NCI-H526 treated with DMSO at 0.1 percent for 48 hours (cell line): ENCODE measurements around the gene EPN3.

Experiments
- DNase-seq: peaks from one replicate; lab custom pipeline; 2025; lab: John Stamatoyannopoulos, UW

Gene EPN3

DNA sequence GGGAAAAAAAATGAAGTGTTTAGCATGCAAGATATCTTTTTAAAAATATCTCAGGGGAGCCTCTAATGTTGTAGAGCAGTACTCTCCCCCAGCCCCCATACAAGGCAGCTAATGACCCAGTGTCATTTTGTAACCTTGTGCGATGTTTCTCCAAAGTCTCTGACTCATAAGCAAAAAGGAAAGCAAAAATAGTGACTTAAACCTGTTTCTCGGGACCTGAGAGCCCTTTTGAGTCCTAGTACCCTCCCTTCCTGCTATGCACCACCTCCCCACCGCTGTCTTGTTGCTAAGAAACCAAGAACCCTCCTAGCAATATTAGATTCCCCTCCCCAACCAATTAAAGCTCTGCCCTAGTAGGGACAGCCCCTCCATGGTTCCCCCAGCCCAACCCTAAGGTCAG lies 21.5 kb upstream of the EPN3 start:
- DNase-seq, result no peak

DNA sequence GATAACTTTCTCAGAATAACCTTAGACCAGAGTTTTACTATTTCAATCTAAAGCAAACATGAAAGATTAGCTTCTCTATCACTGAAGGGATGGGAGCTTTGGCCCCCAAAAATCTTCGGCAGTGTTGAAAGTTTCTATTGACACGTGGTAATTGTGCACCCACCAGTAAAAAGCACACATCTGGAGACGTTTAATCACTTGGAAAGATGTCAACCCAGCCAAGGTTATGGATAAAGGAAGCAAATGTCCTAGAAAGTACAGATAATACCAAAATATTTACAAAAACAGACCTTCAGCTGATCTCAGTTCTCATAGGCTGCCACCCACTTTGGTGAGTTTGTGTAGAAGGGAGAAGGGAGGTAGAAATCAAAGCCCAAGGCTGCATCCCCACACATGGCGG lies 19.0 kb upstream of the EPN3 start:
- DNase-seq, result no peak

DNA sequence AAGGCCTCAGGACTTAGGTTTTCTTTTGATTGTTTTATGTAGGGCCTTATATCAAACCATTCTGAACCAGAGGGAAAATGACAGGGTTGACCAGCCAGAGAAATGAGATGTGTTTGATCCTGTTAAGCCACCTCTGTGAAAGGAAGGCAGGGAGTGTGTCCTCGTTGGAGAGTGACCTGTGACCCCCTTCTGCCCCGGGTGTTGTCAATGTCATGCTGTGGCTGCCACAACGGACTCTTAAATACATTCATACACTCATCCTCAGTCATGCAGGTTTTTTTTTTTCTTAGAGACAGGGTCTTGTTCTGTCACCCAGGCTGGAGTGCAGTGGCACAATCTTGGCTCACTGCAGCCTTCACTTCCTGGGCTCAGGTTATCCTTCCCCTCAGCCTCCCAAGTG lies 18.1 kb upstream of the EPN3 start:
- no peak for DNase-seq

DNA sequence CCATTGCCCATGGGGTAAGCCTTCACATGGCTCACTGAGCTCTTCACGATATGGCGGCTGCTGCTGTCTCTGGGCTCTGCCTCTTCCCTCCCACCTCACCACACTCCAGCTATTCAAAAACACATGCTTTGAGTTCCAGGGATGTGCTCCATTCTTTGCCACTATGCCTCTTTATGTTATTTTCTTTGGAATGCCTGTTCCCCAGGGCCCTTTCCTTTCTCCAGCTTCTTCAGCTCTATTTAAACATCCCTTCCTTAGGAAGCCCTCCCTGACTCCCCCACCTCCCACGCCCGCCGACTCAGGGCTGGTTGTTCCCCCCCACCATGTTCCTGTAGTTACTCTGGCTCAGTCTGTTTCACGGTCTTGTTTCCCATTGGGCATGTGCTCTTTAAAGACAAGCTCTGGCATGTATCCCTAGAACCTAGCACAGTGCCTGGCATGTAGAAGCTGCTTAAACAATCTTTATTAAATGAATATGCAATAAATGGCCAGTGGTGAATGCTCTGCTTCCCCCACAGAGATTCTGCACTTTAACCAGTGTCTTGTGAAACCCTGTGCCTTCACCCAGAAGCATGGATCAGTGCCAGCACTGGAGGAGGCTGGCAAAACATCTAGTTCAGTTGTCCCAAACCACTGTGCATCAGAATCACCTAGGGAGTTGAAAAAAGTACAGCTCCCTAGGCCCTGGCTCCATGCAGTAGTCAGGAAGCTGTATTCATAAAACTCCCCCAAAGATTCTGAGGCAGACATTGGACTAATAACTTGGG lies 17.4 kb upstream of the EPN3 start:
- DNase-seq, result no peak

DNA sequence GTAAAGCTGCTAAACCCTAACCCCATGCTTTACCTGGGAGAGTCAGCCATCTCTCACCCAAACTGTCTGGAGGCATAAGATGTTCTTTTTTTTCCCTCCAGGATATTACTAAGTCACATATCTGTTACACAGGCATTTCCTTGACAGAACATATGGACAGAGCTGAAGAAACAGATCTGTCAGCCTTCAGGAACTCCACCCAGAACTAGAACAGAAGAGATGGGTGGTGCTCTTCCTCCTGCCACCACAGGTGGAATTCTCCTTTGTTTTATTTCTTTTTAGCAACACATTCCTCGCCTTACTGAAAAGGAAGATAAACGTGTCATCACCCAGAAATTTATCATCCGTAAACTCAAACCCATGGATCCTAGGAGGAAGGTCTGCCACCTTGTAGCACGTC lies 15.5 kb upstream of the EPN3 start:
- DNase-seq, result no peak

DNA sequence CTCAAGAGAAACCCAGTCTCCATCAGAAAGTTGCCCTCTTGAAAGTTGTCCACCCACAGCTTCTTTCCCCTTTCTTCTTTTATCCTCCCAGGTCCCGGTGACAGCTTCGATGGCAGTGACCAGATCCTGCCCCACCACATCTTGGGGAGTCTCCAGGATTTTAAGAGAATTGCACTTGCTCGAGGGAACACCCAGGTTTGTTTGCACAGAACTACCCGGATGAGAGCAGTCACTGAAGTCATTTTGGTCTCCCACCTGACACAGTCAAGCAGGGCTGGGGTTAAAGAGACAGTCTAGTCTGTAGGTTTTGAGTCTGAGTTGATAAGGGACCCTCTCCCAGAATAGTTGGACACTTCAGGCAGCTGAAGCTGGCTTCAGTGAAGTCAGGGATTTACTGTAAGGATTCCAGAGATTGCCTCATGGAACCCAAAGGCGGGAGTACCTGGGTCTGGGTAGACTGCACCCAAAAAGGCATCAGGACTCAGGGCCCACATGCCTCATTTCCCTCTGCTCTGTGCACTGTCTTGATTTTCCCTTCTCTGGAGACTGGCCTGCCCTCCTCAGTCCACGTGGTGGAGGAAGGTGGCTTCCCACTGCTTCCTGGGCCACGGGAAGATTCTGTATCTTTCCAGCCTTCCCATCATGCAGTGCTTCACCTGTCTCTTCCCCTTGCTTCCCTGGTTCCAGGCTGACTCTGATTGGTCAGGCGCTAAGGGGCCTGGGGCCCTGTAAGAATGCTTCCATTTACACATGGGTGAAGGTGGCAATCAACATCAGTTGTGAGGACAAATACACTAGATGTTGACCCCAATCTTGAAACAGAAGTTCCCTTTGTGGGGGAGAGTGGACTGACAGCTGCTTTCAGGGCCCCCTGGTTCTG lies 14.8 kb upstream of the EPN3 start:
- DNase-seq, result no peak

DNA sequence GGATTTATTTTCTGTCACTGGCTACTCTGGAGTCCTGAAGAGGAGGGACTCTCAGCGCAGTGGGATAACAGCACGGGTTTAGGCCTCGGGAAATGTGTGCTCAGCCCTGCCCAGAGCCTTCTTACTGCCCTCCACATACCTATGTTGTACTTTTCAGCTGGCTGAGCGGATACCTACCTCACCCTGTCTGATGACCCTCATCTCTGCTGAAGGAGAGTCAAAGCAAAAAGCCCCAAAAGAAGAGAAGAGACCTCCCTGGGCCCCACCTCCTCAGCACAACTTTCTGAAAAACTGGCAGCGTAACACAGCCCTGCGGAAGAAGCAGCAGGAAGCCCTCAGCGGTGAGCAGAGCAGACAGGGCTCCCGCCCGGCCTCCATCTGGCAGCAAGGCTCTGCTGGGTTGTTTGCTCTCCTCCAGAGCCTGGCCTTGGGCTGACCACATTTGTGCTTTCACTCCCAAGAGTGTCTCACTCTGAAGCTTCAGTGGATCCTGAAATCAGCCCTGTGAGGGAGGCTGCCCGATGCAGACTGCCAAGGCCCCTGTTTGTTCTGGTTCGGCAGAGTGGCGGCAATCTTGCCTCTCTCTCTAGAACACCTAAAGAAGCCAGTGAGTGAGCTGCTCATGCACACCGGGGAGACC lies 14.0 kb upstream of the EPN3 start:
- no peak for DNase-seq

DNA sequence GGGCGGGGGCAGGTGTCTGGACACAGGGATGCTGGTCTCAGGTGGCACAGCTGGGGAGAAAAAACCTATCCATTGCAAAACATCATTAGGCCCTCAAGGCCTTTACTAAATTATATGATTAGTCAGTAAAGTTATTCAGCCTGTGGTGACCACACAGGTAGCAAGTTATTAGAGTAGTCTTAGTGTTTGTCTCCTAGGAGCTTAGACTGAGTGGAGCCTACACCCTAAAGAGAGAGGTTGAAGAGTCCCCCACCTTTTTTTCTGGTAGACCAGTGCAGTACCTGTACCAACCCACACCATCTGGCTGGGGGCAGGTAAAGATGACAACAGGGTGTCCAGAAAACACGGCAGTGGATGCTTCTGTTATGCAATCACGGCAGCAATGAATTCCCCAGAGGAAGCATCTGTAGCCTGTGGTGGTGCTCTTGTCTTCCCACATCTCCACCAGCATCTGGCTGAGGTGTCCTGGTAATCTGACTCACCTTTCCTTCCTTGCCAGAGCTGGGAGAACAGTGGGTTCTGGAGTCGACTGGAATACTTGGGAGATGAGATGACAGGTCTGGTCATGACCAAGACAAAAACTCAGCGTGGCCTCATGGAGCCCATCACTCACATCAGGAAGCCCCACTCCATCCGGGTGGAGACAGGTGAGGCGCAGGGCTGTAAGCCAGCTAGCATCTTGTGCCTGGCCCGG lies 13.2 kb upstream of the EPN3 start:
- DNase-seq, result no peak

DNA sequence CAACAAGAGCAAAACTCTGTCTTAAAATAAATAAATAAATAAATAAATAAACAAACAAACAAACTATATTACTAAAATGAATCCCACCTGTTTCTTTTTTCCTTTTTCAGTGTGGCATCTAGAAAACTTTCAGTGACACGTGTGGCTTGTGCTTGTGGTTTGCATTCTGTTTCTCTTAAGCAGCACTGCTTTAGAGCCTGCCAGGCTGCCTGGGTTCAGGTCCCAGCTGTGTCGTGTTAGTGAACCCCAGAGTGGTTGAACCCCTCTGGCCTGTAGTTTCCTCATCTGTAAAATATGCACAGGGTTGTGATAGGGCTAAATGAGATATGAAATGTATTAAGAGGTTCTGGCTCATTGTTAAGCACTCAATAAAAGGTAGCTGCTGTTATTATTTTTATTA lies 12.1 kb upstream of the EPN3 start:
- no peak for DNase-seq

DNA sequence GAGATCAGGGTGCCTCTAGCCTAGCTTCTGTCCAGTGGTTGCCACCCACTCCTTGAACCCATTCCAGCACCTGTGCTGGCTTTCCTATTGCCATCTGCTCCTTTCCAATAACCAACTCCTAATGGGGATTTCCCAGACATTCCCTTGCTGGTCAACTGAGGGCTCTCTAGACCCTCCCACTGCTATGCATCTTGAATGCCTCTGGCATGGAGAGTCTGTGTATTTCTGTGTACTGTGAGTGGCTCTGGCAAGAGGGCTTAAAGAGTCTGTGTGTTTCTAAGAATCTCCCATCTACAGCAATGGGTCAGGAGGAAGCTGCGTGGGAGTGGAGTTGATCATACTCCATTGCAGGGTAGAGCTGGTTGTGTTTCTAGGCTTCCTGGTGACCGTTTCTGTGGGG lies 11.0 kb upstream of the EPN3 start:
- no peak for DNase-seq

DNA sequence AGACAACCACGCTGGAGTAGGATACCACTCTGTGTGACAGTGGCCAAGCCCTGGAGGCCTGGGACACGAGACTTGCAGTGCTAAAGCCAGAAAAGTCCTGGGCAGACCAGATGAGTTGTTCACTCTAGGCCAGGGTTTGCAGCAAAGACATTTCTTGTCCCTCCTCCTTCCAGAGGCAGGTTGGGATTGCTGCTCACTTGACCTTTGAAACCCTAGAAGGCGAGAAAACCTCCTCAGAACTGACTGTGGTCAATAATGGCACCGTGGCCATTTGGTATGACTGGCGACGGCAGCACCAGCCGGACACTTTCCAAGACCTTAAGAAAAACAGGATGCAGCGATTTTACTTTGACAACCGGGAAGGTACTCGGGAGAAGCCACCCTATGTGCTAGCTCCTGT lies 9.8 kb upstream of the EPN3 start:
- DNase-seq, result no peak

DNA sequence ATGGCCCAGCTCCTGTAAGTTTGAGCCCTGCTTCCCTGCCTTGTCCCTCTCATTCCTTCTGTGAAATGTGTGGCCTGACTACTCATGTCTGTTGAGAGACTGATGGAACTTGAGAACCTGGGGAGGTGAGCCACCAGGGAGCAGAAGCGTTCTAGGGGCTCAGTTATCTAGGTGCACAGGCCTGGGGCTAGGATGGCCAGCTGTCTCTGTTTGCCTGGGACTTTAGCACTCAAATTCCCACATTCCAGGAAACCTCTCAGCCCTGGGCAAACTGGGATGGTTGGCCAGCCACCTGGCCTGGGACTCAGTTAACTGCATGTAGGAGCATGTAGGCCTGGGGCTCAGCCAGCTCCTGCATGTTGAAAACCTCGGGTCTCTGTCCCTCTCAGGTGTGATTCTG lies 9.3 kb upstream of the EPN3 start:
- DNase-seq, result no peak

DNA sequence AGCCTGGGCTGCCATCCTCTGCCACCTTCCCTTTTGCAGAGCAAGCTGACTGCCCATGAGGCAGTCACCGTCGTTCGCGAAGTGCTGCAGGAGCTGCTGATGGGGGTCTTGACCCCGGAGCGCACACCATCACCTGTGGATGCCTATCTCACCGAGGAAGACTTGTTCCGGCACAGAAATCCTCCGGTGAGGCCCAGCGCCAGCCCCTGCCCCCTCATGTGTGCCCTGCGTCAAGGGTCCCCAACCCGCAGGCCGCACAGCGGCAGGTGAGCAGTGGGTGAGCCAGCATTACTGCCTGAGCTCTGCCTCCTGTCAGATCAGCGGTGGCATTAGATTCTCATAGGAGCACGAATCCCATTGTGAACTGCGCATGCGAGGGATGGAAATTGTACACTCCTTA lies 7.7 kb upstream of the EPN3 start:
- no peak for DNase-seq

DNA sequence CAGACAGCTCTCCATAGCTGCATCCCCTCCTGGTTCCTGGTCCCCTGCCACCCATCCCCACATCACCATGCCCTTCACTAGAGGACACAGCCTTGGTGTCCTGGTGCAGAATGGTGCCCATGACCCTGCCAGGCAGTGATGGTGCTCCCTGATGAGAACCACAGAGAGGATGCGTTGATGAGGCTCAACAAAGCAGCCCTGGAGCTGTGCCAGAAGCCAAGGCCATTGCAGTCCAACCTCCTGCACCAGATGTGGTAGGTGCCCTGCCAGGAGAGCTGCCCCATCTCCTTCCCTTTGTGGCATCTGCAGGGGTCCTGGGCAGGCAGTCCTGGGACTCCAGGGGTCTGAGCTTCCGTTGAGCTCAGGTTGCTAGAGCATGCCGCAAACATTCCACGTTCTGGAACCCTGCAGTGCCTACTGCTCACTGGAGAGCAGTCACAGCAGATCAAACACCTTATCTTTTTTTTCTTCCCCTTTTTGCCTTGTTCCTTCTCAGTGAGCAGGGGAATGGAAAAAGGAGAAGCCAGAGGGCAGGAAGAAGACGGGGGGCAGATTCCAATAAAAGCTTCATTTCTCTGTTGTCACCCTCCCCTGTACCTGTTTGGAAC lies 5.3 kb upstream of the EPN3 start:
- no peak for DNase-seq

DNA sequence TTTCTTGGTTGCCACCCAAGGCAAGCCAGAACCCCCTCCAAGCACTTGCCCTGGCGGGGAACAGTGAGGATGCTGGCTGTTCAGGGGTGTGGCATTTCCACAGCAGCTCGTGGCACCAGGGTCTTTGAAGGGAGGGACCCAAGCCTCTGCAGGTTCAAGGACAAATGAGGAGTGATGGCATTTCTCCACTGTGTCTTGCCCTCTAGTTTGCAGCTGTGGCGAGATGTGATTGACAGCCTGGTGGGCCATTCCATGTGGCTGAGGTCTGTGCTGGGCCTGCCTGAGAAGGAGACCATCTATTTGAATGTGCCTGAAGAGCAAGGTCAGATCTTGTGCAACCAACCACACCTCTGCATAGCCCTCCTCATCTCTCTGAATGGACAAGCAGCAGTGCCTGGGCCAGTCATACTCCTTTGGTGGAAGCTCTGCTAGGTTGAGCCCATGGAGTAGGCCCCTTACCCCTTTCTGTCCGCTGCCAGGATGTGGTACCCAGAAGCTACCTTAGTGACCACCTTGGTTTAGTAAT lies 4.5 kb upstream of the EPN3 start:
- DNase-seq, result no peak

DNA sequence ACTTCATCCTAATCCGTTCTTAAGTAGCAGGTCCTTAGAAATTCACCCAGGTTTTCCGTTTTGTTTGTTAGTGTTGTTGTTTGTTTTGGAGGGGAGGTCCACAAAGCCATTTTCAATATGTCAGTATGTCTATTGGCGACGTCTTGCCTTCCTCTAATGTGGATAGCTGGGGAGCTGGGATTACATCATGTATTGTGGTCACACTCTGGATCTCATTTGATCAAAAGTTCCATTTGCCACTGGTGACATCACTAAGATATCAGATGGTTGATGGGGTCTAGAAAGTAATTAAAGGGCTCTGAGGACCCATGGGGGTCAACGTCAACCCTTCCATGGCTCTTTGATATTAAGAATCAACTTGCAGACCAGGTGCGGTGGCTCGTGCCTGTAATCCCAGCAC lies 2.7 kb upstream of the EPN3 start:
- DNase-seq, result no peak

DNA sequence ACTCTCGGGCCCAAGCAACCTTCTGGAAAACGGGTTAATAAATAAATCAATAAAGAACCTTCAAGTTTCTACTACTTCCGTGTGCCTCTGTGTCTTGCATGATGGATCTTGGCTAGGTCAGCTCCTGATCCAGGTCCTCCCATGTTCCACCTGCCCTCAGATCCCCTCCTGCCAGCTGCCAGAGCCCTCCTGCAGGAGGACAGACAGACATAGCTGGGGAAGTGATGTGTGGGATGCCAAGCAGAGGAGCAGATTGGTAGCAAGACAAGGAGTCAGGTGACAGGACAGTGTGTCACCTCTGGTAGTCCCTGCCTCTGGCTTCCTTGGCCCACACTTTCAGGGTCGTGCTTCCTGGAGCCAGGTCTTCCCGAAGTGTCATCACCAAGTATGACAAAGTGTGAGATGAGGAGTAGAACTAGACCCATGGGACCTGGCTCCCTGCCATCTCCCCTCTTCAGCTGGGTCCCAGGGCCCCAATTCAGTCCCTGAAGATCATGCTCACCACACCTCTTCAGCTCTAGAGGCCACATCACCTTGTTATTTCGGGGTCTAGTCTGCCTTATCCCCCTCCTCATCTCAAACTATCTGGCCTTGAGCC lies 1.0 kb upstream of the EPN3 start:
- DNase-seq, result no peak

DNA sequence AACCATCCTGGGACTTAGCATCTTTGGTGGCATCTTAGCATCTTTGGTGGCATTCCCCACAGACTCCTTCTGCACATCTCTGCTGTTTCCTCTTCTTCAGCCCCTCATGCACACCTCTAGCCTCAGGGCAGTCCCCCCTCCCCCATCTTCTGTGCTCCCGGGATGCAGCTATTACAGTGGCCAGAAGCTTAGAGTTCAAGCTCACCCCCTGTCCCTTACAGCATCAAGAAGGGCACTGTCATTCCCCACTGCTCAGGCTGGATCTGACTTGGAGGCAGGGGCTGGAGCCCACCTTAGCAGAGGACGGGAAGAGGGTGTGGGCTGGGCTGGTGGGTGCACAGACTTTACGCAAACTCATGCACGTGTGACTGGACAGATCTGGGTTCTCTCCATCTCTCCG lies 650 bp downstream of the EPN3 start:
- DNase-seq, result no peak

DNA sequence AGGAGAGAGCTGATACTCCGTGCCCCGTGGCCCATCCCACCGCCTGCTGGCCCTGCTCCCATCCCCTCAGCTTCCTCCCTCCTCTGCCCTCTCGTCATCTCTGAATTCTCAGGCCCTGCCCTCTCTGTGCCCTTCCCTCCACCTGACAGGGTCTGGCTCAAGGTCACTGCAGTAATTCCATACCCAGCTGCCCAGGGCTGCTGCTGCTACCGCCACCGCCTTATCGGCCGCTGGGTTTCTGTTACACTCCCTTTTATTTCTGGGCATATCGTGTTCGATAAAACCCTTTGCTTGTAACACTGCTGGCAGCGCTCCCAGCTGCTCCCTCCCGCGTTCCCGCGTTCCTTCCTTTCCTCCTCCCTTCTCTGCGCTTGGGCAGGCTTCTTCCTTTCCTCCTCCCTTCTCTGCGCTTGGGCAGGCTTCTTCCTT lies 1.2 kb downstream of the EPN3 start:
- DNase-seq, result no peak

DNA sequence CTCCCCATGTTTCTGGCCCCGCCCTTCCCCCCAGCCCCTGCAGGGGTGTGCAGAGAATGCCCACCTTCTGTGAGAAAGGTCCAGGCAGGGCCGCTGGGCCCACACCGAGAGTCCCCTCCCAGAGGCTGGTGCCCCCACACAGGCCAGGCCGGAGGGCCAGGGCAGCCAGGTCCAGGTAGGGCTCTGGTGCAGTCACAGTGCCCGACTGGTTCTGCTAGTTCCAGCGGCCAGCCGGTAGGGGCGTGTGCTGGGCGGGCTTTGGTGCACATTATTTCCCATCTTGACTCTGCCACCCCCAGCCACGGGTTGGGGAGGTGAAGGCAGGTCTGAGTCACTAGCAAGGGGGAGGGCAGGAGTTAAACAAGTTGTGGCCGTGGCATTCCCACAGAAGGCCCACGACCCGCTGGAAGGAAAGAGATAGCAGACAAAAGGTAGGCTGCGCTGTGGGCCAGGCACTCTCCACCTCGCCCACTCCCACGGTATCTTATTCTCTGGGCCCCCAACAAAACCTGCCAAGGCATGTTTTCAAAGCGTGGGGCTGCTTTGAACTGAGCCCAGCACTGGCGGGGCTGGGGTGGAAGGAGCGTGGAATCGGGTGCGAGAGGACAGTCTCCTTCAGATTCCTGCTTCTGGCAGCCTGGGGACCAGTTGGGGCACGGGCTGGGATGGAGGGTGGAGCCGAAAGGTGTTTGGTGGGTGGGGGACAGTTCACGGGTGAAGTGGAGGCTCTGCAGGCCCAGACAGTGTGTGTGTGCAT lies 1.9 kb downstream of the EPN3 start:
- peak; percentile 38 for DNase-seq

DNA sequence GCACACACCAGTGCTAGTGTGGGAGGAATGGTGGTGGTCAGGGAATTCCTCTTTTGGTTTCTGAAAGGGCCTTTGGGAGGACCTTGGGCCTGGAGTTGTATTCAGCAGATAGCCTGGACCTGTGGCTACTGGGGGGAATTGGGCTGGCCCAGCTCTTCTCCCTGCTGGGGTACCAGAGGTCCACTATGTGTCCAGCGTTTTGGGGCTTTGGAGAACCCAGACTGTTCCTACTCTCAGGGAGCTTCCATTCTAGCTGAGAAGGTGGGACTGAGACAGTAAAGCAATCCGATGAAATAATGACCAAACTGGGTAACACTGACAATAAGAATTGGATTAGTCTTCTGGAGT lies 2.4 kb downstream of the EPN3 start:
- DNase-seq, result no peak
